Measurements from ENCODE around the gene TAS2R8. TPM values are rescaled to one million over a fixed set of nuclear protein-coding genes. Genes with fewer than 3 reads are reported as not detected.

The TAS2R8 gene
- total and polyA plus RNA-seq, 2 of the 8 experiments (the other 6 are each of a cell fraction or from before 2014, with no cell fraction given): not detected

DNA sequence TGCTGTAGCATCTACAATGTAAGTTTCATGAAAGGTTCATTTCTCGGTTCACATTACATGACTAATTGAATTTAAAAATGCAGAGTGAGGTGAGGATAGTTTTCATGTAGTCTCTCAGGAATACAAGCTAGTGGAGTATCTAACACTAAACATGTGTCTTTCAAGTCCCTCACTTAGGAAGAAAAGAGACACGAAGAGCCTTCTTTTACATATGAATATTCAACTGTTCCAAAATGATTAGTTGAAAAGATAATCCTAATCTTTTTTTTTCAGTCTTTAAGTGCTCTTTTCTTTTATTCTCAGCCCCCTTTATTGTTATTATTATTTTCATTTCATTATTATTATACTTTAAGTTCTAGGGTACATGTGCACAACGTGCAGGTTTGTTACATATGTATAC is 31.4 kb upstream of the TAS2R8 start:
- FAIRE-seq (no peak), DNase-seq (ENCODE audit: low read depth in 1 of 2, low spot score in 2 of 2) (no peak)
- Histone ChIP-seq H4K91ac (replicated peaks; ENCODE audit: insufficient read length, low read length) (no peak overlapping the region), H3K18ac (ENCODE audit: extremely low read depth, low read length) (no peak overlapping the region), H3K4me2 (ENCODE audit: insufficient read depth in 1 of 2, low read depth in 2 of 2, low read length in 2 of 2) (no peak overlapping the region), H3K27me3 (replicated peaks in 1 of 4; ENCODE audit: control insufficient read depth in 3 of 4, extremely low read depth in 1 of 4, insufficient read depth in 3 of 4, low read length in 3 of 4) (no peaks in the 10 kb centered on the region), H3K36me3 (ENCODE audit: control insufficient read depth in 2 of 4, insufficient read depth in 4 of 4, low read length in 3 of 4) (no peaks in the 10 kb centered on the region), H4K5ac (ENCODE audit: insufficient read length, low read depth, low read length) (no peak overlapping the region), H3K23me2 (ENCODE audit: low read depth, low read length) (no peaks in the 10 kb centered on the region), H3K23ac (ENCODE audit: insufficient read length) (no peak overlapping the region), H2BK12ac (ENCODE audit: low read depth, low read length) (no peak overlapping the region), H3K9me3 (ENCODE audit: insufficient read depth in 2 of 2, low read depth in 1 of 2, low read length in 1 of 2) (no peaks in the 10 kb centered on the region), H2BK5ac (ENCODE audit: low read depth, low read length) (no peak overlapping the region), H2BK20ac (ENCODE audit: low read length) (no peak overlapping the region), H2BK15ac (ENCODE audit: low read length) (no peak overlapping the region), H3K4me3 (ENCODE audit: extremely low read depth in 1 of 4, insufficient read depth in 2 of 4, low read depth in 3 of 4, low read length in 4 of 4) (no peak overlapping the region), H2AFZ (ENCODE audit: low read length) (no peak overlapping the region), H3K9ac (replicated peaks in 1 of 4; ENCODE audit: extremely low read depth in 1 of 4, low read depth in 3 of 4, low read length in 3 of 4) (no peak overlapping the region), H2AK5ac (ENCODE audit: low read depth, low read length) (no peak overlapping the region), H4K20me1 (replicated peaks in 1 of 2; ENCODE audit: control insufficient read depth in 1 of 2, insufficient read depth in 2 of 2, low read length in 2 of 2) (no peaks in the 10 kb centered on the region), H3K79me2 (ENCODE audit: control insufficient read depth in 1 of 2, insufficient read depth in 2 of 2, low read length in 2 of 2) (no peaks in the 10 kb centered on the region), H3K4ac (replicated peaks; ENCODE audit: insufficient read length, low read depth, low read length) (no peak overlapping the region), H3K56ac (replicated peaks; ENCODE audit: insufficient read length, low read depth, low read length) (no peak overlapping the region), H3K14ac (ENCODE audit: insufficient read length) (no peak overlapping the region), H3K79me1 (ENCODE audit: low read depth, low read length) (no peaks in the 10 kb centered on the region), H4K8ac (ENCODE audit: extremely low read depth, insufficient read depth, low read length) (no peak overlapping the region), H3K4me1 (replicated peaks in 1 of 4; ENCODE audit: control insufficient read depth in 3 of 4, insufficient read depth in 4 of 4, low read length in 3 of 4) (peaks cover 0 to 2% (median 0%) of the 10 kb centered on the region in 4 experiments; a peak in 1 of 7 replicates), H3K27ac (ENCODE audit: low read depth, low read length) (no peak overlapping the region), H2BK120ac (replicated peaks; ENCODE audit: low read depth, low read length) (no peak overlapping the region)
- 70% methylated on average over 3 of the region's 3 CpGs; no CpG with 5 or more reads in 1 of the 2 experiments for WGBS, 2 experiments (ENCODE audit: extremely low coverage in 1 of 2, insufficient coverage in 1 of 2, insufficient read length in 1 of 2, insufficient replicate concordance in 2 of 2, low coverage in 1 of 2, low lambda C conversion rate in 2 of 2, missing lambda C conversion rate in 1 of 2)
- ChIA-PET CTCF (ENCODE audit: partially characterized antibody) (no interaction called here), POLR2A (ENCODE audit: partially characterized antibody) (no interaction called here)
- TF ChIP-seq GABPA (IDR thresholded peaks at IDR 0.05; ENCODE audit: borderline replicate concordance, insufficient read depth, low read length) (no peak), SIN3A (conservative IDR thresholded peaks at IDR 0.05 in 1 of 2, IDR thresholded peaks at IDR 0.05 in 1 of 2; ENCODE audit: low read depth in 1 of 2, low read length in 2 of 2) (no peak), CREB1 (IDR thresholded peaks at IDR 0.05) (no peak), RFX5 (IDR thresholded peaks at IDR 0.05; ENCODE audit: borderline replicate concordance, low read depth, low read length) (no peak)

Measured in H1 (cell line).